Stimulated activated CD4-positive, alpha-beta T cell treated with anti-CD3 and anti-CD28 coated beads, Interleukin-1b, Interleukin-23, amount 100 ng/mL, for 1 hour (primary cell): ENCODE results near the gene DISC1.

Experiments used
- DNase-seq, 2 donors: peaks; one replicate each; pipeline ENCODE4 v3.0.0-alpha.2; 2020; ENCODE audit warnings: low read depth in 2 of 2

Gene DISC1

DNA sequence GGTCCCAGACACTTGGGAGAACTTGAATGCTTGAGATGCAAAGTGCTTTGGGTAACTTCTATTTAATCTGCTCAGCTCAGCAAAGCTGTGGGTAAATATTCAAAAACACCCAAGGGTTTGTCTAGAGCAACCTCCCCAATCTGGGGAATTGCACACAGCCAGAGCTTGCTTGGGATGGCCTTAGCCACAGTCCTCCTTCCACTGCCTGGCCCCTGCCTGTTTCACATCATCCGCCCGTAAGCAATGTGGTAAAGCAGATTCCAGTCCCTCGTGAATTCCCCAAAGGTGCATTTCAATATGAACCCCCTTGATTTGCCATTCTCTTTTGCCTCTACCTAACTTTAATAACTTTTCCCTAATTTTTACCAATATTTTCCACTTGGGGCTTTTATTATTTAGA lies 418.1 kb downstream of the DISC1 start:
- no peak for DNase-seq

DNA sequence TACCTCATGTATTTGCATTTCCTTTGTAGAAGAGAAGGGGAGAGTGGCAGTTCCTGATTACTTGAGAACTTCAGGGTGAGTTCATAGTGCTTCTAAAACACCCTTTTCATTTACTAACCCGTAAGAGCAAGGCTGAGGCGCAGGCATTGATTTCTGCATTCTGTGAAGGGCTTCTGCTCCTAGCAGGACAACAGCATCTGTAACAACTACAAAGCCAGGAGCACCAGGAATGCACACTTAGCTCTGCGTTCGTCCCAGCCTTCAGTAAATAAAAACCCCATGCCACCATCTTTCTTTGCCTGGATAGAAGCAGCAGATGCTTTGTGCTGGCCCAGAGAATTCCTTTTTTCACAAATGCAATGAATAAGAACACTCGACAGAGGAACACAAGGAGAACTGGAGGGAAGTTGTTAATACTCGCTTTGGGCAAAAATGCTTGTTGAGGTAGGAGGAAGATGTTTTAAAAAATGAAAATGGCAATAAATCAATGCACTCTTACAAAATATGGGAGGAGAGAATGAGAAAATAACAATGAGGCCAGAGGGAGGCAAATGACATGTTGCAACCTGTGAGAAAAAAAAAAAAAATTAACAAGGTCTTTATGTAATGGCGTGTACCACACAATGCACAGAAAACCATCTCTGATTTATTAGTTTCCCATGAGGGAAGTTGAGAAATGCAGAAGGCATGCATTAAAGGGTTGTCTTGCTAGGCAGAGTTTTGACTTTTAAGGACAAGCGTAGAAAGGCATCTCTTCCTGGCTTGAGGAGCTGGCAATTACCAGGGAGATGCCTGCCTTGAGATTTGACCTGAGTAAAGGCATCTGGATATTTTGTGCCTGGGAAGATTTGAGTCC lies 418.8 kb downstream of the DISC1 start:
- DNase-seq = no peak

DNA sequence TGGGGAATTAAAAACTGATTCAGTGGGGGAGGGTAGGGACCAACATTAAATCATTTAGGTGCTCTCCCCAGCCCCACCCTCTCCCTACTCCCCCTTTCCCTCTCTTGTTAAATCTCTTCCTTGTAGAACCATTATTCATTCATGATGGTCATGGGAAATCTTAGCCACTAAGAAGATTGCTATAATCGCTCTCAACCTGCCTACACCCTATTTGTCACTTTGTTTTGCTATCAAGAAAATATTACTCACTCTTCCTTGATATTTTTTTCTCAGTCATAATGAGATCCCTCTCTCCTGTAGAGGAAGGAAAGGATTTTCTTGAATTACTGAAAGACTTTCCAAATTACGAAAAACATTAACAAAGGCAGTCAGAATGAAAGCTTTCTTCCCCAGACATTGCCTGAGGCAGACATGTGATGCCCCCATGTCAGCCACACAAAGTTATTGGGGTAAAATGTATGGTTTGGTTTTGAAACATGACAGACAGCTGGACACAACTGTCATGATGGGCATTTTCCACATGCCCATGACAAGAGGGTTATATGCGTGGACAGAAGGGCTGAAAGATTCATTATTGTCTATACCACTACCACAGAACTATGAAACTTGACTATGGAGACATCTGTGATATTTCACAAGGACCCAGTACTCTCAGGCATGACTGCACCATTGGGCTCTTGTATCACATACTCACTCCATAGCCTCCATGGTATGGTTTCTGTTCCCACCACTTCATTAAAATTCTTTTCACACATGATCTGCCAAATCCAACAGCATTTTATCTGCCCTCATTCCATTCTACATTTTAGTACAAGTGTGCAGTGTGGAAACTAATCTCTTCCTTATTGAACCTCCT lies 420.1 kb downstream of the DISC1 start:
- DNase-seq = no peak

DNA sequence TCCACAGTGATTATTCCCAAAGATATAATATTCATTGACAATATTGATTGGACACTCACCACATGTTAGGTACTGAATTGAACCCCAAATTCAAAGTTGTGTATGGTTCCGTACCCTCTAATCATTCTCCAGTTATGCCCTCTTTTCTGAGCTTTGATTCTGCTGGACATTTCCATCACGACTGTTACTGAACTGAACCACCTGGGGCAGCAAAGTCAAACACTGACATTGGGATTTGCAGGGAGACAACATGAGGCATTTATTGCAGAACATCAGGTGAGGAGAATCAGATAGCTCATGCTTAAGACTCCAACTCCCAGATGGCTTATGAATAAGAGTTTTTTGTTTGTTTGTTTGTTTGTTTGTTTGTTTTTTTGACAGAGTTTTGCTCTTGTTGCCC lies 420.9 kb downstream of the DISC1 start:
- no peak for DNase-seq

DNA sequence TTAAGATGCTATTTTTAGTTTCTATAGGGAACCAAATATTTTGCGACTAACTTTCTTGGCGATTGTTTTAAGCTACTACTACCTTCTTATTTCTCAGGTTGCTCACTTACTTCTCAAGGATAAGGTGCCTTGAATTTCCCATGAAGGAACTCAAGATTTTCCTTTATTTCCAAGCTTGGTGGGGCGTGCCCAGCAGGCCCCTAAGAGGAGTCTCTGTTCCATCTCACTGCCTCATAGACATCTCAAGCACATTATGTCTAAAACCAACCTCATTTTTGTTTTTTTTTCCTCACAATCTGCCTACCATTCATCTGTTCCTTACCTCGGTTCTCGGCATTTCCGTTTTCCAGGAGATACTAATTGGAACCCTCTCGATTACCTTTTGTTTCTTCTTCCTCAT lies 421.9 kb downstream of the DISC1 start:
- no peak for DNase-seq

DNA sequence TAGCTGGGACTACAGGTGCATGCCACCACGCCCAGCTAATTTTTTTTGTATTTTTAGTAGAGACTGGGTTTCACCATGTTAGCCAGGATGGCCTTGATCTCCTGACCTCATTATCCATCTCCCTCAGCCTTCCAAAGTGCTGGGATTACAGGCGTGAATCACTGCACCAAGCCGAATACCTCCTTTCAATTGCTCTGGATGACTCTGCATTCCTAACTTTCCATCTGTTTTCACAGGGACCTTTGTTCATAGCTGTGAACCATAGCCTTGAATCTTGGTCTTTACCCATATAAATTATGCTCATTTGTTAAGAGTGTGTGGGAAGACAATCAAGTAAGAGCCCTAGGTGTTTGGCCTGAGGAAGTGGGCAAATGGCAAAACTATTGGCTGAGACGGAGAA lies 422.7 kb downstream of the DISC1 start:
- DNase-seq = no peak

DNA sequence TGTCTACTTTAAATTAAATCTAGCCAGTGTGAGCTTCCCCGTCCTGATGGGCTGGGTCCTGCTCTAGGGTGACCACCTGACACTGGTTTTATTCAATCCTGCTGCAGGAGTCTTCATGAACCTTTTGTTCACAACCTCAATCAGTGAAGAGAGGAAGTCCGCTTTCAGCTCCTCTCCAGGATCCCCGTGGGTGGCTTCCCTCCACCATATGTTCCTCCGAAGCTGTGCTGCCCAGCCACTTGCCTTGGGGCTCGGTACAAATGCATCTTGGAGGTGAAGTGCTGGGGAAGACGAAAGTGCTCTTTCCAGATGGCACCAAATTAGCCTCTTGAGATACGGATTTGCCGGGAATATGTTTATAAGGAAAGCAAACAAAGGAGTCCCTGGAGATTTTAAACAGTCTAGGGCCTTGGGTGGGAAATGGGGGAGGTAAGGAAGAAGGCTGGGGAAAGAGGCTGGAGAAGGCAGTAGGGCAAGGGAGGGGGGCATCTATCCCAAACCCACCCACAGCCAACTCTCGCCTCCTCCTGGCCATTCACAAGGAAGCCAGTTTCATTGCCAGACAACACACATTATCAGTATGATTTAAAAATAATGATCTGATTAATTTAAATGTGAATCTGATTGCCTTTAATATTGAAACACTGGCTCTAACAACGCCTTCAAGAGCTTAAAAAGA lies 430.8 kb downstream of the DISC1 start:
- DNase-seq = no peak

DNA sequence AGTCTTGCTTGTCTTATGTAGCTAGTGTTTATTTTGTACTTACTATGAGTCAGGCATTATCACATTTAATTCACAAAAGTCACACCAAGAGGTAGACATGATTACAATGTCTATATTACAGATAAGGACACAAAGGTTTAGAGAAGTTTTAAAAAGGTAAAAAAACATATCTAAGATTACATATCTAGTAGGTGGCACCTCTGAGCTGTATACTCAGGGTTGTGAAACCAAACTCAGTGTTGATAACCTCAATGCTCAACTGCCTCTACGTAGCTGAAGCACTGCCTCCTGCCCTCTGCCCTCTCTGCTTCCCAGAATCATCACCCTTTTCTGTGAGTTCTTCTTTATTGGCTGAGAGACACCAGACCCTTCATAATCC lies 431.3 kb downstream of the DISC1 start:
- DNase-seq = no peak

DNA sequence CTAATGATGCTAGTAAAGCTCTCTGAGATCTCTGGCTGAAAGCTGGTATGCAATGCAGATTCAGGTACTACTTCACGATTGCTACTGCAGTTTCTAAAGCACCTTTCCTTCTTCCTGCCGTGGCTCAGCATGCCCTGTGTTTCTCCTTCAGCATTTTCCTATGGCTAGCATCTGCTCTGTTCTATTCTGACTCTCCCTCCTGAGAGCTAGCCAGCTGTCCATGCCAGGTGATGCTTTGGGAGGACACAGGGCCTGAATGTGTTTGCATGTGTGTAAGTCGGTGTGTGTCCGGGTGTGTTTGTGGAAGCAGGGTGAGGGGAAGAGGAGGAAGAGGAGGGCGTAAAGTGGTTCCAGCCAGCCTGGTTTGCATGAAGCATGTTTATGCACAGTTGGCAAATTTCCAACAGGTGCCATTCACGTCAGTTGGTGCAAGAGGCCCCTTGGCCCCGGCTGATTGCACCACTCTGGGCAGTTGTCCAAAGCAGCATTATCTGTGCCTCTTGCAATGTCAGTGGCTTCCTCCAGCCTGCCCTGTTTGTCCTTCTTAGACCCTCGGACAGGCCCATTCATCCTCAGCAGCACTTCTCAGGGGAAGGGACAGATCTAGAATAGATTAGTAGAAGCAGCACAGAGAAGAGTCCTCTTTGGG lies 433.3 kb downstream of the DISC1 start:
- no peak for DNase-seq

DNA sequence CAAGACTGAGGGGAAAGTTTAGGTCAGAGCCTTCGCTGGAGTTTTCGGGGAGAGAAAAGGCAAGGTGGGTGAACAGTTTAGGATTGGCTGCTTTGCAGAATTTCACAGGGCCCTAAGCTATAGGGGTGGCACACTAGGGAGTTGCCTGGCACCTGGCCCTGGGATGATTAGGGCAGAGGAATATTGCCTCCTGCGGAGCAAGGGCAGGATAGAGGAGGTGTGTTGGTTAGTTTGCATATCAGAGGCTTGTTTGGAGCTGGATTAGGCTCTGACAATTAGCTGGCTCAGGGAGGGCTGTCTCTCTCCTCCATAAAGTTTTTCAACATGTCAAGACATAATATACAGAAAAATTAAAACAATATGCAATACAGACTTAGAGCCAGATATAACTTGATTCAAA lies 436.4 kb downstream of the DISC1 start:
- no peak for DNase-seq

DNA sequence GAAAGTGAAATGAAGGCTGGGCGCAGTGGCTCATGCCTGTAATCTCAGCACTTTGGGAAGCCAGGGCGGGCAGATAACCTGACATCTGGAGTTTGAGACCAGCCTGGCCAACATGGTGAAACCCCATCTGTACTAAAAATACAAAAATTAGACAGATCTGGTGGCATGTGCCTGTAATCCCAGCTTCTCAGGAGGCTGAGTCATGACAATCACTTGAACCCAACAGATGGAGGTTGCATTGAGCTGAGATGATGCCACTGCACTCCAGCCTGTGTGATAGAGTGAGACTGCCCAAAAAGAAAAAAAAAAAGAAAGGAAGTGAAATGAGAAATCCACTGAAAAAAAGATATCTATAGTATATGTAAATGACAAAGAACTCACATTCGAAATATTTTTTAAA lies 439.9 kb downstream of the DISC1 start:
- DNase-seq = no peak

DNA sequence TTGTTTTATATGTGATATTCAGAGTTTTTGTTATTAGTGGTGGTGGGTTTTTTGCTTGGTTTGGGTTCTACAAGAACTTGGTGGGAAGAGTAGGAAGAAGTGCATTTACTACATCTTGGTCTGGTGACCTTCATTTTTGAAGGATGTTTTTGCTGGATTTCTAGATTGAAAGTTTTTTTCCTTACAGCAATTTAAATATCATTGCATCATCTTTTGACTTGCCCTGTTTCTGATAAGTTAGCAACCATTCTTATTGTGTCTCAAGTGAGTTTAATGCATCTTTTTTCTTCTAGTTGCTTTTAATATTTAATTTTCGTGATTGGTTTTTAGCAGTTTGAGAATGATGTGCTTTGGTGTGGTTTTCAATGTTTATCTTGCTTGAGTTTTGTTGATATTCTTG lies 447.7 kb downstream of the DISC1 start:
- no peak for DNase-seq

DNA sequence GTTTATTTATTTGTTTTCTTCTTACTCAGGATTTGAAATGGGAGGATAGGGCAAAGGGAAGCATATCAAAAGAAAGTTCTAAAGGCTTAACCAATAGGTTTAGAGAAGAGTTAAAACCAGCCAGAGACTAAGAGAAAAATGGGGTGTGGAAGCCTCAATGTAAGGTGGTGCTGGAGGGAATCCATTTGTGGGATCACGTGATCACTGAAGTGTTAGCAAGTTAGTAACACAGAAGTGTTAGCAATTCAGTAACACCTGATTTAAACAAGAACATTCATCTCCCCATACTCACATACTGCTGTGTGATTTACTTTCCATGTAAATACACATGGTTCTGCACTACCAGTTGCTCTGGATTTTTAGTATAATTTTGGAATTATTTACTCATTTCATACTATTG lies 451.2 kb downstream of the DISC1 start:
- no peak for DNase-seq

DNA sequence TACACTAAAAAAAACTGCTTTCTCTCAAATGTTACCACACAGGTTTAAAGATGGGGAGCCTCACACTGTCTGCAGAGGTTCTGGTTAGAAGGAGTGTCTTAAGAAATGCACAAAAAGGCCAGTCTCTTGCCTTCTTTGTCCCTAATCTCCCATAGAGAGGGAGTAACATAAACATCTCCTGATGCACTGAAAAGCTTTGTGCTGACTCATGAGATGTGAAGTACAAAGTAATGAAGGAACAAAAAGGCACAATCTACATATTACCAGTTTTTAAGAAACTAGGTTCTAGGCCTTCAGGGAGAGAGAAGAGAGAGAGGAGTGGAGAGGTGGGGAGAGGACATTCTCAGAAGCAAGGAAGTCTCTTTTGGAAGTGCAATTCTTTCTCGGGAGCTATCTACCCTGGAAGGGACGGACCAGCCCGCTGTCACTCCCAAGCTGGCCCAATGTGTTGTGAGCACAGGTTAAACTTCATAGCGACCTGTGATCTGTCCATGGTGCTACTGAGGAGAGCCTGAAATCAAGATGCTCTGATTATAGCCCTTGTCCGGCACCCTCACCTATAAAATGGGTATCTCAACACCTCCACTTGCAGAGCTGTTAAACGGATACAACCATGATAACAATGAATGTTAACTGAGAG lies 458.1 kb downstream of the DISC1 start:
- no peak for DNase-seq

DNA sequence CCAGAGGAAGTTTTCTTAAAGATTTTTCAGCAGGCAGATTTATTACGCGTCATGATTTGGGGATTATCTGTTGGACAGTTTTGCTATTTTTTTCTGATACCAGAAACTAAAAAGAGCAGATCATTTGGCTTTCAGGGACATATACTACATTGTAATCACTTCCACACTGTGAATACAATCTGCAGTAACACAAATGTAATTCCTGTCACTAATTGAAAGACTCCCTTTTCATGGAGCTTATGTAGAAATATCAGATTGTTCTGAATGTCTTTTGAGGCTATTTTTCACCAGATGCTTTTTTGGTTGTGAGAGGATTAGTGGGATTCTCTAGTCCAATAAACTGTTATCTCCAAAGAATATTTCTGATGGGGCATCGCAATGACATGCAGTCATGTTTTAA lies 464.2 kb downstream of the DISC1 start:
- DNase-seq = no peak
